Measurements from ENCODE around the gene WDR5.

The WDR5 gene

DNA sequence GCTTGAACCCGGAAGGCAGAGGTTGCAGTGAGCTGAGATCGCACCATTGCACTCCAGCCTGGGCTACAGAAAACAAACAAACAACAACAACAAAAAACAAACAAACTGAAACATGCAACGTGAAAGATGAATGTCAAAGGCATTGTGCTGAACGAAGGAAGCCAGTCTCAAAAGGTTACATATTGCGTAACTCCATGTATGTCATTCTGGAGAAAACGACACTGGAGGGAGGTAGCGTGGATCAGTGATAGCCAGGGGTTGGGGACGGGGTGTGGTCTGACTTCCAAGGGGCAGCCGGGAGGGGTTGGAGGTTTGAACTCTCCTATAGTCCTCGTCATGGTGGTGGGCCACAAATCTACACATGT, 12.1 kb upstream of the WDR5 start:
- no peak overlapping the region for H3K9ac ChIP-seq (ENCODE audit: low read length)
- no peaks in the 10 kb centered on the region for H3K4me1 ChIP-seq (ENCODE audit: insufficient read depth, low read length)
- H3K36me3 ChIP-seq (ENCODE audit: insufficient read depth, low read length) = no peaks in the 10 kb centered on the region
- no peak overlapping the region for H3K27ac ChIP-seq (ENCODE audit: low read depth, low read length)
- H3K27me3 ChIP-seq (ENCODE audit: control insufficient read depth in 1 of 2, insufficient read depth in 2 of 2, low read length in 2 of 2) = no peaks in the 10 kb centered on the region
- H3K4me3 ChIP-seq (ENCODE audit: low read depth in 1 of 2, low read length in 2 of 2) = no peak overlapping the region
- no peaks in the 10 kb centered on the region for H3K9me3 ChIP-seq (ENCODE audit: low read length)

DNA sequence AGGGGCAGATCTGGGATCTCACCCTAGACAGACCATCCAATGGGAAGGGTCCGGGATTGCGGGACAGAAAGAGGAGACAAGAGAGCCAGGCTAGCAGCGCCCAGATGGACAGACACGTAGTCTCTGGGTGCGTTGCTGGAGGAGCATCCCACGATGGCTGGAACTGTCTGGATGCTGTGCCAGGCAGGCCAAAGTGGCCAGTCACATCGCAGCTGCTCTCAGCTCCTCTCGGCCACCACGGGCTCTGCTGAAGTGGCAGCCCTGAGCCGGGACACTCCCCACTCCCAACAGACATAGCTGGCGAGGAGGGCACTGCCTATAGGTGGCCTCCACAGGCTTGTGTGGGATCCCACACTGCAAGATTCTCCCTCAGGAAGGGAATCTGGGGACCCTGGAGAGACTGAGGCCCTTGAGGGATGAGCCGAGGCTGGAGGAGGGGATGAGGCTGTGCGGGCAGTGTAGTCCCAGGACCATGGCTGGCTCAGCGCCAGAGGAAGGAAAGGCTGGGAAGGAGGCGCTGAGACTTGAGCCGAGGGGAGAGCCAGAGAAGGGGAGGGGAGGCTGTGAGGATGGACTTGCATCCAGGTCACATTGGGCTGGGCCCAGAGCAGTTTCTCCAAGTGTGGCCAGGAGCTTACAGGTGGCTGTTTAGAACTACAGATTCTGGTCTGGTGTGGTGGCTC, 10.3 kb upstream of the WDR5 start:
- H3K9me3 ChIP-seq (ENCODE audit: low read length) = no peaks in the 10 kb centered on the region
- H3K27ac ChIP-seq (ENCODE audit: low read depth, low read length) = no peak overlapping the region
- no peak overlapping the region for H3K9ac ChIP-seq (ENCODE audit: low read length)
- H3K4me3 ChIP-seq (ENCODE audit: low read depth in 1 of 2, low read length in 2 of 2) = no peak overlapping the region
- H3K4me1 ChIP-seq (ENCODE audit: insufficient read depth, low read length) = no peaks in the 10 kb centered on the region
- H3K36me3 ChIP-seq (ENCODE audit: insufficient read depth, low read length) = no peaks in the 10 kb centered on the region
- H3K27me3 ChIP-seq (ENCODE audit: control insufficient read depth in 1 of 2, insufficient read depth in 2 of 2, low read length in 2 of 2) = no peaks in the 10 kb centered on the region

DNA sequence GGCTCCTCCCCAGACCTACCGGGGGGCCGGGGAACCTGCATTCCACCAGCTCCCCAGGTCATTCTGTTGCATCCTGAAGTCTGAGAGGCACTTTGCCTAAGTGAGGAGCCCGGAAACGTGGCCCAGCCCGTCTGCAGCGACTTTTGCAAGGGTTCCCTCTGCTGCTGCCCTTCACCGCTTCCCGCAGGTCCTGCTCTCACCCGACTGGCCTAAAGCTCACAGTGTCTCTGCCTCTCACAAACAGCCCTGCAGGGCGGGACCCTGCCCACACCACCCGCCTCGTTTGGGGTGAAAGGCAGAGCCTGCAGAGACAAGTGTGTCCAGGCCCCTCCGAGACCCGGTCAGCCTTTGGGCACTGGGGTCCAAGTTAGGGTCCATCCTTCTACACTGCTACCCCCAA, 9.5 kb upstream of the WDR5 start:
- no peaks in the 10 kb centered on the region for H3K27me3 ChIP-seq (ENCODE audit: control insufficient read depth in 1 of 2, insufficient read depth in 2 of 2, low read length in 2 of 2)
- no peaks in the 10 kb centered on the region for H3K36me3 ChIP-seq (ENCODE audit: insufficient read depth, low read length)
- H3K9ac ChIP-seq (ENCODE audit: low read length) = no peak overlapping the region
- no peaks in the 10 kb centered on the region for H3K4me1 ChIP-seq (ENCODE audit: insufficient read depth, low read length)
- H3K4me3 ChIP-seq (ENCODE audit: low read depth in 1 of 2, low read length in 2 of 2) = no peak overlapping the region
- no peak overlapping the region for H3K27ac ChIP-seq (ENCODE audit: low read depth, low read length)
- H3K9me3 ChIP-seq (ENCODE audit: low read length) = no peaks in the 10 kb centered on the region

DNA sequence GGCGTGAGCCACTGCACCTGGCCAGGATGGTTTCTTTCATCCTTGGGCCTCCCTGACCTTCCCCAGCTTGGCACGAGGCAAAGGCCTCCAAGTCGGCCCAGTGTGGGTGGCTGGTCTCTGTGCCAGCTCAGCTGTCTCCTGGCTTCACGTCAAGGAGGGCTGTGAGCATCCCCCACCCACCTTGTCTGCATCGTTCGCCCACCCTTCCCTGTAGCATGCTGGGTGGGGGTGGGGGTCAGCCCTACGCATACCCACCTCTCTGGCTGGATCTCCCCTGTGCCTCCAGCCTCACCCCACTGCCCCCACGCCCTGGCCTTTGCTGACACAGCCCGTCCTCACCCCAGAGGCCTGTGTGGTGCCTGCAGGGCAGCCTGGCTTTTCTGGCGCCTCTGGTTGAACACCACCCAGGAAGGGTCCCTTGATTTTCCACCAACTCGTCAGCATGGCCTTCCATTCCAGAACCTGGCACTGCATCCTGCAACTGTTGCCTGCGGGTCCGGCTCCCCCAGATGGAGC, 8.8 kb upstream of the WDR5 start:
- H3K27me3 ChIP-seq (ENCODE audit: control insufficient read depth in 1 of 2, insufficient read depth in 2 of 2, low read length in 2 of 2) = no peaks in the 10 kb centered on the region
- H3K9me3 ChIP-seq (ENCODE audit: low read length) = no peaks in the 10 kb centered on the region
- no peak overlapping the region for H3K9ac ChIP-seq (ENCODE audit: low read length)
- no peaks in the 10 kb centered on the region for H3K4me1 ChIP-seq (ENCODE audit: insufficient read depth, low read length)
- no peaks in the 10 kb centered on the region for H3K36me3 ChIP-seq (ENCODE audit: insufficient read depth, low read length)
- H3K27ac ChIP-seq (ENCODE audit: low read depth, low read length) = no peak overlapping the region
- no peak overlapping the region for H3K4me3 ChIP-seq (ENCODE audit: low read depth in 1 of 2, low read length in 2 of 2)

DNA sequence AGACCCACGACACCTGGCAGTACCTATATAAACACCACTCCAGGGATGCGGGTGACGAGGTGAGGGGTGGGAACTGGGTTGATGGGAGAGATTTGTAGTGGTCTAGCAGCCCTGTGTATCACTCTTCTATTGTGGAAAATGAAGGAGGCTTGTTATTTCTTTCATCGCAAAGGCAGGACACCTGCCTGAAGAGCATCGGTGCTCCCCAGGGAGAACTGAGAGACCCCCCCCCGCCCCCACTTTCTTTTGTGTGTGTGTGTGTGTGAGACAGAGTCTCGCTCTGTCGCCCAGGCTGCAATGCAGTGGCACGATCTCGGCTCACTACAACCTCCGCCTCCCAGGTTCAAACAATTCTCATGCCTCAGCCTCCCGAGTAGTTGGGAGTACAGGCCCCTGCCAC, 8.3 kb upstream of the WDR5 start:
- H3K9me3 ChIP-seq (ENCODE audit: low read length) = no peaks in the 10 kb centered on the region
- no peak overlapping the region for H3K9ac ChIP-seq (ENCODE audit: low read length)
- H3K27ac ChIP-seq (ENCODE audit: low read depth, low read length) = no peak overlapping the region
- no peaks in the 10 kb centered on the region for H3K4me1 ChIP-seq (ENCODE audit: insufficient read depth, low read length)
- H3K4me3 ChIP-seq (ENCODE audit: low read depth in 1 of 2, low read length in 2 of 2) = no peak overlapping the region
- H3K27me3 ChIP-seq (ENCODE audit: control insufficient read depth in 1 of 2, insufficient read depth in 2 of 2, low read length in 2 of 2) = no peaks in the 10 kb centered on the region
- H3K36me3 ChIP-seq (ENCODE audit: insufficient read depth, low read length) = no peaks in the 10 kb centered on the region

DNA sequence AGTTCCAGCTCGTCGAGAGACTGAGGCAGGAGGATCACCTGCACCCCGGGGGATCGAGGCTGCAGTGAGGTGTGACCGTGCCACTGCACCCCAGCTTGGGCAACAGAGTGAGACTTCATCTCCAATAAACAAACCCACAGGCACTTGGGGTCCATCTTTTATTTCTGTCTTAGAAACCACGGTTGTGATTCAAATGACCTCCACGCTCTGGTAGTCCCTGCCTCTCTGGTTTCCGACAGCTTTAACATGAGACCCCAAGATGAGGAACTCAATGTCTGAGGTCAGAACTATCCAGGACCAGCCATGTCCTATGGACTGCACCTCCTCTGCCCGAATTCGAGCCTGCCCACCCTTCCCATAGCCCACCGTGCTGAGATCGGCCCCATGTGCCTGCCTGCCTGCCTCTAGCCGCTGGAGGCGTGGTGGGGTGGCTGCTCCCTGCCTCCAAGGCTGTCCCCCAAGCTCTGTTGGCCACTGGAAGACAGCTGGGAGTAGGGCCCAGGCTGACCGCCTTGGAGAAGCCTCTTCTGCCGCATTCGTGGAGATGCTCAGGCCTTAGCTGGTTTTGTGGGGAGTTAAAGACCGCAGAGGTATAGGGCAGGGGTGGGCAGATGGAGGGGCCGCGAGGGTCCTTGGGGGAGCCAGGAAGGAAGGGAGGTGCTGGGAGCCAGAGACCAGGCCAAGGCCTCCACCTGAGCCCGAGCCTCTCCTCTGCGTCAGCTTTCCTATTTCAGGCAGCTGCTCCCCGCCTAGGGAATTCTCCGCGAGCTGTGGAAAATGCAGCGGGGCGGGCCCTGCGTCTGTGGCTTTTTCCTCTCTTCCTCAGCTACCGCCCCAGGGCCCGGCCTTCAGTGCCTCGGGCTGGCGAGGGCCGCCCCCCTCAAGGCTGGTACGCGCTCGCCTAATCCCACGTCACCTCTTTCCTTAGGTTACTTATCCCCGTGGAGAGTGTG, 6.9 kb upstream of the WDR5 start:
- Histone ChIP-seq H3K27ac (ENCODE audit: low read depth, low read length) (no peak overlapping the region), H3K9me3 (ENCODE audit: low read length) (no peaks in the 10 kb centered on the region), H3K27me3 (ENCODE audit: control insufficient read depth in 1 of 2, insufficient read depth in 2 of 2, low read length in 2 of 2) (no peaks in the 10 kb centered on the region), H3K9ac (ENCODE audit: low read length) (no peak overlapping the region), H3K4me1 (ENCODE audit: insufficient read depth, low read length) (no peaks in the 10 kb centered on the region), H3K36me3 (ENCODE audit: insufficient read depth, low read length) (no peaks in the 10 kb centered on the region), H3K4me3 (ENCODE audit: low read depth in 1 of 2, low read length in 2 of 2) (no peak overlapping the region)

DNA sequence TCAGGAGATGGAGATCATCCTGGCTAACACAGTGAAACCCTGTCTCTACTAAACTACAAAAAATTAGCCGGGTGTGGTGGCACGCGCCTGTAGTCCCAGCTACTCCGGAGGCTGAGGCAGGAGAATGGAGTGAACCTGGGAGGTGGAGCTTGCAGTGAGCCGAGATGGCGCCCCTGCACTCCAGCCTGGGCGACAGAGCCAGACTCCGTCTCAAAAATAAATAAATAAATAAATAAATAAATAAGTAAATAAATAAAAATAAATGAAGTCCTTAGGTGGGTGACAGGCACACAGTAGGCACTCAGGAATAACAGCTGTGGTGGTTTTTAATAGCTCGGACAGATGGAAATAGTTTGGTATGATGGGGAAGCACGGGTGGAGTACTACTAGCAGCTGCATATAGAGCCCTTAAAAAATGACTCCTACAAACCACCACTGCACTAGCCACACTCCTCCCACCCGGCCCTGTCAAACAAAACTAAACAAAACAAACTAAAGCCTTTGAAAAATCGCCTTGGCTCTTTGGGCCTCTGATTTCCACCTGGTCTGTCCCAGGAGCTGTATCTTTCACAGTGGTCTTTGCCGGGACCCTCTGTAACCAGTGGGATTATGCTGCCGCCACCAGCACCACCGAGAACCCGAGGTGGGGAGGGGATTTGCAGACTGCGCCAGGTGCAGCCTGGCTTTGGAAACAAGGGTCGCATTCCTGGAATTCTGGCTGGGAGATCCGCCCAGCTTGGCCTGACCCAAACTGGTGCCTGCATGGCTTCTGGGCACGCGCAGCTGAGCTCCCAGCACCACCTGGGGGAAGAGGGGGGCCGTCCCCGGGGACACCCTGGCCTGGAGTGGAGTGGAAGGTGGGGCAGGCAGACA, 5.1 kb upstream of the WDR5 start:
- Histone ChIP-seq H3K4me1 (ENCODE audit: insufficient read depth, low read length) (peaks cover 9% of the 10 kb centered on the region), H3K9me3 (ENCODE audit: low read length) (no peaks in the 10 kb centered on the region), H3K36me3 (ENCODE audit: insufficient read depth, low read length) (no peaks in the 10 kb centered on the region), H3K9ac (ENCODE audit: low read length) (no peak overlapping the region), H3K27me3 (ENCODE audit: control insufficient read depth in 1 of 2, insufficient read depth in 2 of 2, low read length in 2 of 2) (no peaks in the 10 kb centered on the region), H3K27ac (ENCODE audit: low read depth, low read length) (no peak overlapping the region), H3K4me3 (ENCODE audit: low read depth in 1 of 2, low read length in 2 of 2) (no peak overlapping the region)

DNA sequence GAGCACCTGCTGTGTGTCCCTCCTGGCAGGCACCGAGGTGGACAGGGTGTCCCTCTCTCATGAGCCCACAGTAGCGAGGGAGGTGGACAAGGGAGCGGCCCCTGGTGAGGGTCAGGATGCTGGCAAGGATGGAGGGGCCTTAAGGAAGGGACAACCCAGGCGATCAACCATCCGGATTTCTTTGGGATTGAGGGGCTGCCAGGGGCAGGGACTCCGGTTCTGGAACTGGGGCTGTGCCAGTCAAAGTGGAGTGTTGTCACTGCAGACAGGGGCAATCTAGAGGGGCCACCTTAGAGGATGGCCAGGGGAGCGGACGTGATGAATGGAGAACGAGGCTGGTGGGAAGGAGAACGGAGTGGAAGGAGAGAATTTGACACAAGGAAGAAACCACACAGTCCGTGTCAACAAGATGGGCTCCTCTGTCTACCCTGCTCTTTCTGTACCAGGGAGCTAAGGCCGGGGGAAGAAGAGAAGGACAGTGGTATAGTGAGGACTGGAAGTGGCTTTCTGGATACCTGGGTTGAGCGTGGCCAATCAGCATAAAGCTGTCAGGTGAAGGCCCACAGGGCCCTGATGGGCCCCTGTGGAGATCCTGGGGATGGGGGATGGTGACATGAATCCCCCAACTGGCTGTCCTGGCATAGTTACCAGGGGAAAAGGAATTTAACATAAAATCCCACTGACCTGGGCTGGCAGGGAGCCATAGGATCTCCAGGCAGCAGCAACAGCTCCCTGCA, 4.2 kb upstream of the WDR5 start:
- H3K36me3 ChIP-seq (ENCODE audit: insufficient read depth, low read length) = no peaks in the 10 kb centered on the region

DNA sequence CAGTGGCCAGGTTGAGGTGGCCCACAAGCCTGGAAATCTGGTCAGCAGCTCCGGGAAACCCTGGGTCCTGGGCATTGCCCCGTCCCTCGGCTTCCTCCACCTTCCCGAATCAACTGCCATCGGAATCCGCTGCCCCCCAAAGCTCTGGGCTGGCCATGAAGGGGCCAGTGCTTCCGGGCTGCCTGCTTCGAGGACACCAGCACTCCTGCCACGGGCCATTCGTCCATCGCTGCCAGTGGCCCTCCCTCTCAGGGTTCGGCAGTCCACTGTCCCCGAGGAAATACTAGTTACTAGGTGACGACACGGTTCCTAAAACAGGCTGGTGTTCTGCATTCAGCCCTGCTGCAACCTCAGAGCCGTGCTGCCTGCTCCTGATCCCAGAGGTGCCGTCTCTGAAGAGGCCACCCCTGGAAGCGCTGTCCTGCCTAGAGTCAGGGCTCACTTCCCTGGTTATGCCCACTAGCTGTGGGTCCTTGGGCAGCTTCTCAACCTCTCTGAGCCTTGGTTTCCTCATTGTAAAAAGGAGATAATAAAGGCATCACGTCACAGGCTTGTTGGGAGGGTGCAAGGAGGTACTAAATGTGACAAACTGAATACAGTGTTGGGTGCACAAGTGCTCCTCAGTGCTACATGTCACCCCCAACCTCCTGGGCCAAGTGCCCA, 3.5 kb upstream of the WDR5 start:
- H3K9me3 ChIP-seq (ENCODE audit: low read length) = no peaks in the 10 kb centered on the region
- no peak overlapping the region for H3K27ac ChIP-seq (ENCODE audit: low read depth, low read length)
- peaks cover 16% of the 10 kb centered on the region for H3K4me1 ChIP-seq (ENCODE audit: insufficient read depth, low read length)
- no peak overlapping the region for H3K4me3 ChIP-seq (ENCODE audit: low read depth in 1 of 2, low read length in 2 of 2)
- no peaks in the 10 kb centered on the region for H3K36me3 ChIP-seq (ENCODE audit: insufficient read depth, low read length)
- H3K27me3 ChIP-seq (ENCODE audit: control insufficient read depth in 1 of 2, insufficient read depth in 2 of 2, low read length in 2 of 2) = no peaks in the 10 kb centered on the region
- H3K9ac ChIP-seq (ENCODE audit: low read length) = no peak overlapping the region

More for the DNA sequence above, 4.2 kb upstream of the WDR5 start:
- no peaks in the 10 kb centered on the region for H3K27me3 ChIP-seq (ENCODE audit: control insufficient read depth in 1 of 2, insufficient read depth in 2 of 2, low read length in 2 of 2)
- no peak overlapping the region for H3K4me3 ChIP-seq (ENCODE audit: low read depth in 1 of 2, low read length in 2 of 2)
- no peaks in the 10 kb centered on the region for H3K9me3 ChIP-seq (ENCODE audit: low read length)
- H3K4me1 ChIP-seq (ENCODE audit: insufficient read depth, low read length) = peaks cover 9% of the 10 kb centered on the region
- H3K9ac ChIP-seq (ENCODE audit: low read length) = no peak overlapping the region
- no peak overlapping the region for H3K27ac ChIP-seq (ENCODE audit: low read depth, low read length)

DNA sequence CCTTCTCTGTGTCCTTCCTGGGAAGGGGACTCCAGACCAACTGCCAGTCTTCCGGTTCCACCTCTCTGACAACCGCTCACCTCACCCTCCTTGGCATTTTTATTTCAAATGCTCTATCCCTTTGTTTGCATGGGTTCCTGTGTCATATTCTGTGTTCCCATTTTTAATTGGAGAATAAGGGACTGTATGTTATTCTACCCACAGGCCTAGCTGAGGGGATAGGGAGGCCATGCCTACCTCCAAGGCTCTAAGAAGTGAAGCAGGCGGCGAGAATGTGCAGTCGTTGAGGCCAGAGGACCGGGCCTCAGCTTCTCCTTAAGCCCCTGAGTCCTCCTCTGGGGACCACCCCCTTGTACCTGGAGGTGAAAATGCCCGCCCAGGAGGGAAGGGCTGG, 936 bp upstream of the WDR5 start:
- Histone ChIP-seq H3K36me3 (ENCODE audit: insufficient read depth, low read length) (peaks cover 2% of the 10 kb centered on the region), H3K27me3 (ENCODE audit: control insufficient read depth in 1 of 2, insufficient read depth in 2 of 2, low read length in 2 of 2) (no peaks in the 10 kb centered on the region), H3K9me3 (ENCODE audit: low read length) (no peaks in the 10 kb centered on the region), H3K4me1 (ENCODE audit: insufficient read depth, low read length) (peaks cover 39% of the 10 kb centered on the region), H3K9ac (ENCODE audit: low read length) (peak overlapping the region; percentile 91), H3K27ac (ENCODE audit: low read depth, low read length) (peak overlapping the region; percentile 93), H3K4me3 (ENCODE audit: low read depth in 1 of 2, low read length in 2 of 2) (peak overlapping the region; percentile 88 to 99)
